Epidermal melanocyte (primary cell): ENCODE results near the gene PDE4D.
A peak's percentile ranks its signal among the peaks of the same experiment; 100 is the strongest.
"Not testable (repeated sequence)": the region's sequence is repeated elsewhere in the genome, so short reads cannot be mapped to it uniquely, and the experiment has no call there.

ENCODE experiments used
- DNase-seq: peaks from one replicate; pipeline ENCODE4 v3.0.0; 2011; ENCODE audit warnings: low spot score; ENCODE audit not compliant: insufficient read length

PDE4D gene

GRCh38 chr5:59800347-59800893 lies 93.1 kb downstream of the PDE4D start:
- DNase-seq: no peak

GRCh38 chr5:59799668-59800346 lies 93.7 kb downstream of the PDE4D start:
- DNase-seq: no peak

DNA sequence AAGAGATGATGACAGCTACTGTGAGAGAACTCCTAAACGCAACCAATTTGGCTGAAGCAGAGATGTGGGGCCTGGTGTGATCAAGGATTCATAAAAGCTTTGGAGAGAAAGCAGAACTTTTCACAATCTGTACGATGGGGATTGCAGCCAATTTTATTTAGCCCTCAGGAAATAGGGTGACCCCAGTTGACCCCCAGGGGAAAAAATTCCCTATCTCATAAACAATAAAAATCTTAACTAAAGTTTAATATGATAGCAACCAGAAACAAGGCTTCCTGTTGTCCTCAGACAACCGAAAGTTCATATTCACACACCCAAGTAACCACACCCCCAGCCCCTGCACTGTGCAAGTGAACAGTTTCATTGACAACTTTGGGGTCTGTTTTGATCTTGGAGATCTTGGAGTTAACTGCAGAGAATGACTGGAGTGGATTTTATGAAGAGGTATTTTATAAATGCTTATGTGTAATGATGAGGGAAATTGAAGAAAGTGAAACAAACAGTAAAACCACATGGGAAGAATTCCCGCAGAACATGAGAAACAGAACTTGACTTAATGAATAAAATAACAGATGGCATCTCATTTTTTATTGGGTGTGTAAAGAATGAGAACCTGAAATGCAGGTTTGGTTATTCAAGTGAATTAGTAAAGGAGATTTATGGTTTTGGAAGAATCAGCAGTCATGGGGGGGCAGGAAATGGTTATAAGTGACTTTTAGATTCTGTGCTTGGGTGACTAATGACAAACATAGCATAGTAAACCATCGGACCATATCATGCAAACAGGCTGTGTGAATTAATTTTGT lies 94.5 kb downstream of the PDE4D start:
- no peak for DNase-seq

DNA sequence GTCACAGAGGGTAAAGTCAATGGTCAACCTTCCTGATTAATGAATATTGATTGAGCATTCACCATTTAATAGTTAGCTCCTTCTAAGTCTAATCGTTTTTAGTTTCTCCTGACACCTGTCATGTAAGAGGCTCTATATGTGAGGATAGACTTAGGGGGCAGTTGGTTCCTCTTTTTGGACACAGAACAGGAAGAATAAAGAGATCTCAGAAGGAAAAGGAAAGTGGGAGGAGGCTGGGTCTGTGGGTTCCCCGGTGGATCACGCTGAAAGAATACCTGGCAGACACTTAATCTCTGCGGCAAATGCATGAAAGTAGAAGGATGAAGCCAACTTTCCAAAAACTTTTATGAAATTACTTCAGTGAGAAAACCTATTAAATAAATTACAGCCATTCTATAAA lies 98.4 kb downstream of the PDE4D start:
- no peak for DNase-seq

GRCh38 chr5:59792983-59793585 lies 100.4 kb downstream of the PDE4D start:
- DNase-seq: peak; percentile 33

DNA sequence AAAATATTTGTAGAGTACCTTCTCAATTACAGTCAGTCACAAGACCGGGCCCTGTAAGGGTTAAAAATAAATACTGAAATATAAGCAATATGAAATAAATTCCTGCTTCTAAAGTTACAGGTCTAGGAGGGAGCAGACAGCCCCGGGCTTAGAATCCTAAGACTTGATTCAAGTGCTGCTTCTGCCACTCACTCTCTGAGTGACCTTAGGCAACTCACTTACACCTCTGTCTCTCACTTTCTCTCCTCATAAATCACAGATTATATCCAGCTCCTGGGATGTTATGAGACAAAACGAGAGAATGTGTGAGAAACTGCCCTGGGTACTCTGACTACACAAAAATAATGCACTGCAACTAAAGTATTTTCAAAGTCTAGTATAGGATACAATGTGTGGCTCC lies 101.9 kb downstream of the PDE4D start:
- DNase-seq: no peak

DNA sequence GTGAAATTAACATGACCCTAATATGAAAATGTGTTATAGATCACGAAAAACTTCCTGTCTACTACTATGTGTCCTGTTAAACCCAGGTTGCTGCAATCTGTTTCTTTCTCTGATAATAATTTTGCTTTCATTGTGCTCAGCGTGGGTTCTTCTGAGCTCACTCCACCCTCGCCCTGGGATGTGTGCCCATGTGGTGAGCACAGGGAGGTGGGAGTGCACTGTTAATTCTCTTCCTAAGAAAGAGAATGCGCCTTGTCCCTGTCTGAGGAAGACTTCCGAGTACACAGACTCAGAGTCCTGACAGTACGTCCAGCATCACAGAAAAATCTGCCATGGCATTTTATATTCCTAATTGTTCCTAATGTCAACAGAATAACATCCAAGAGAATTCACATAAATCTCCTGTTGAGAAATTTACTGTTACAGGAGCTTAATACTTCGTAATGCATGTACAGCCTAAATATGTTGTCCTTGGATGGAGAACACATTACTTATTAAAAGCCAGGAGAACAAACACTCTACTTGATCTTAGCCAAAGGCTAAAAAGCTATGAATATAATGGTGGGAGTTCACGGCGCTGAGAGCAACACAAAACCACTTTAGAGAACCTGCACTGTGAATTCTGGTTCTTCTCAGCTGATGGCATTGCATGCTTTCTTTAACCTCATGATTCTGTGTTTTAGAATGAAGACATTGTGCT lies 102.6 kb downstream of the PDE4D start:
- peak; percentile 24 for DNase-seq

GRCh38 chr5:59790376-59790775 lies 103.2 kb downstream of the PDE4D start:
- no peak for DNase-seq

GRCh38 chr5:59789894-59790293 lies 103.6 kb downstream of the PDE4D start:
- DNase-seq: no peak

GRCh38 chr5:59789197-59789596 lies 104.3 kb downstream of the PDE4D start:
- DNase-seq: no peak

- peak; percentile 45 for DNase-seq
These were observed 107.2 kb downstream of the PDE4D start for GRCh38 chr5:59786334-59786805.

GRCh38 chr5:59785676-59786333 lies 107.7 kb downstream of the PDE4D start:
- no peak for DNase-seq

DNA sequence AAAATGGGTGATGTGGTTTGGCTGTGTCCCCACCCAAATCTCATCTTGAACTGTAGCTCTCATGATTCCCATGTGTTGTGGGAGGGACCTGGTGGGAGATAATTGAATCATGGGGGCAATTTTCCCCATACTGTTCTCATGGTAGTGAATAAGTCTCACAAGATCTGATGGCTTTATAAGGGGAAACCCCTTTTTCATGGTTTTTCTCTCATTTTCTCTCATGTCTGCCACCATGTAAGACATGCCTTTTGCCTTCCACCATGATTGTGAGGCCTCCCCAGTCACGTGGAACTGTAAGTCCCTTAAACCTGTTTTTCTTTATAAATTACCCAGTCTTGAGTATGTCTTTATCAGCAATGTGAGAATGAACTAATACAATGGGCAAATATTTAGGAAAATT lies 108.8 kb downstream of the PDE4D start:
- not testable (repeated sequence) for DNase-seq

DNA sequence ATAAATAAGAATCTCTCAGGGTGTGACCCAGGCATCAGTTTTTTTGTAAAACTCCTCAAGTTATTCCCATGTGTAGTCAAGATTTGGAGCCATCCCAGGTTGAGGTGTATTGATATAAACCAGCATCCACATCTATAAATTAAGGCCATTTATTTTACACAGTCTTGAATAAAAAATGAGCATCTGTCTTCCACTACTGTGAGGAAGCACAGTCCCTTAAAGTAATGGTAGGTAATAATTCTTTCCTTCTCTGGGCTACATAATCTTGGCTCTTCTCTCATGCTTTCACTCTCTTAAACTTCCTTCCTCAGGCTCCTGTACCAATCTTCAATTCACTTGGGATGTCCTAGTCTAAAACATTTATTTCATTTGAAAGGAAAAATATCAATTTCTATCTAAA lies 110.3 kb downstream of the PDE4D start:
- DNase-seq: no peak

DNA sequence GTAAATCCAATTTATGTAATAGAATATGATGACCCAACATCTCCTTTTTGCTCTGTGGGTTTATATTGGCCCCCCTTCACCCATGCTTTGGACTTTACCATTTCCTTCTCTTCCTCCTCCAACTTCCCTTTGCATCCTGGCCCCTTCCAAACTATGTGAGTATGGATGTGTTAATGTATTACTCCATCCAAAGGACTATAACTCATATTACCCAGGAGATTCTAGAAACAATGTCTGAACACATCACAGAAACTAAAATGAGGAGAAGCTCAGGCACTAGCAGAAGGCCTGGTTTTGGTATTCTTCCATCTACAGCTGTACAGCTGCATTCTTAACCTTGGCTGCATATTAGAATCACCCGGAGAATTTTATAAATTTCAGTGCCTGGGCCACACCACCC lies 110.7 kb downstream of the PDE4D start:
- no peak for DNase-seq

DNA sequence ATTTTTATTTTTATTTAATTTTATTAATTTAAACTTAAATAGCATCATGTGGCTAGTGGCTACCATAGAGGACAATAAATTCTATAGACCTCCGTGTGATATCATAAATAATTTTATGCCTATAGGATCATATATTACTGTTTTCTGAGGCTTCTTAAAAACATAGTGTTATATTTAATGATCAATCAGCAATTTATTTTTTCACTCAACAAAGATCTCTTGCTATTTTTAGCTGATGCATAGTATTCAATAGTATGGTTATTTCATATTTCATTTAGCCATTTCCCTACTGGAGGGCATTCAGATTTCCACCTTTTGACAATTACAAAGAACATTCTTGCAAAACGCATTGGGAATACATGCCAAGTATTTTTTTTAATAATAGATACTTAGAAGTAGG lies 114.1 kb downstream of the PDE4D start:
- no peak for DNase-seq

- DNase-seq: no peak
These were observed 116.5 kb downstream of the PDE4D start for GRCh38 chr5:59777028-59777427.

DNA sequence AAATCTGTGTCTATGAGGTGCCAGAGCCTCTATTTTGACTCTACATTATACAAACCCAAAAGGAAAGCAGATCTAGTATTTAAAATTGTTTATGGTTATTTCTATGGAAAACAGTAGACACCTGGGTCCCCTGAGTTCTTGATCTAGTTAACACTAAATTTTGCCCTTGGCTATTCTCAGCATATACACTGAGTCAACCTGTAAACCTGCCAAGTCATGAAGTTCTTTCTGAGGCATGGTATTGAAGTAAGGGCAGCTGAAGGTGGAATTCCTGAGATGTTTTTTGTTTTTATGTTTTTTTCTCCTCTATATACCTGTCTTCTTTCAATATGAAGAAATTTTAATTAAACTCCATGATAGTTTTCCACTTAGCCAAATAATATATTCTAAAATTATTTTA lies 120.2 kb downstream of the PDE4D start:
- DNase-seq: no peak

DNA sequence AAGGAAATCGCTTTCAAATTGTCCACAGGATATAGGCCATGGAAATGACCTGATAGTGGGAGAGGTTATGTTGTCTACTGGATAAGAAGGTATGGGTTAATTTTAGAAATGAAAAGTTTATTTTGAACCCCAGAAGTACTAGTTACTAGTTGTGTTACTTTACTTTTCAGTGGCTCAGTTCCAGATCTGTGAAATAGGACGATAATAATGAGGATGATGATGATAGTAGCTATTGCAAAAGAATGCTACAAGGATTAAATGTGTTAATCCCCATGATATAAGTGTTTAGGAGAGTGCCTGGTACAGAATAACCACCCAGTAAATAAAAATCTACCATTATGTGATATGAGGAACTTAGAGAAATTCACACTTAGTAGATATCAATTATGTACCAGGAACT lies 120.8 kb downstream of the PDE4D start:
- no peak for DNase-seq

- DNase-seq: no peak
These were observed 121.3 kb downstream of the PDE4D start for GRCh38 chr5:59772206-59772605.

DNA sequence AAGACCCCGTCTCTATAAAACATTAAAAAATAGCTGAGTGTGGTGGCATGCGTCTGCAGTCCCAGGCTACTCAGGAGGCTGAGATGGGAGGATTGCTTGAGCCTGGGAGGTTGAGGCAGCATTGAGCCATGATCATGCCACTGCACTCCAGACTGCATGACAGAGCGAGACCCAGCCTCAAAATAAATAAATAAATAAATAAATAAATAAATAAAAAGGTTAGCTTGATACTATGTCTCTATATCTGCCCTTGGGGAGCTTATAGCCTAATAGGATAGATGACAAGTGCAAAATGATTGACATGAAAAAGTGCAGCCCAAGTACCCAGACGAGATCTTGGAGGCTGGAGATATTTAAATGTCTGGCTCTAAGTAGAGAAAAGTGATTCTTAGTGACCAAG lies 122.6 kb downstream of the PDE4D start:
- DNase-seq: no peak
